GM21515 (cell line): ENCODE results near the gene ATOH8.

Experiments
- ATAC-seq: cut with Tn5 transposase; IDR thresholded peaks from one replicate; pipeline ENCODE4 v1.9.1; 2021; ENCODE audit not compliant: unreplicated experiment

The ATOH8 gene

DNA sequence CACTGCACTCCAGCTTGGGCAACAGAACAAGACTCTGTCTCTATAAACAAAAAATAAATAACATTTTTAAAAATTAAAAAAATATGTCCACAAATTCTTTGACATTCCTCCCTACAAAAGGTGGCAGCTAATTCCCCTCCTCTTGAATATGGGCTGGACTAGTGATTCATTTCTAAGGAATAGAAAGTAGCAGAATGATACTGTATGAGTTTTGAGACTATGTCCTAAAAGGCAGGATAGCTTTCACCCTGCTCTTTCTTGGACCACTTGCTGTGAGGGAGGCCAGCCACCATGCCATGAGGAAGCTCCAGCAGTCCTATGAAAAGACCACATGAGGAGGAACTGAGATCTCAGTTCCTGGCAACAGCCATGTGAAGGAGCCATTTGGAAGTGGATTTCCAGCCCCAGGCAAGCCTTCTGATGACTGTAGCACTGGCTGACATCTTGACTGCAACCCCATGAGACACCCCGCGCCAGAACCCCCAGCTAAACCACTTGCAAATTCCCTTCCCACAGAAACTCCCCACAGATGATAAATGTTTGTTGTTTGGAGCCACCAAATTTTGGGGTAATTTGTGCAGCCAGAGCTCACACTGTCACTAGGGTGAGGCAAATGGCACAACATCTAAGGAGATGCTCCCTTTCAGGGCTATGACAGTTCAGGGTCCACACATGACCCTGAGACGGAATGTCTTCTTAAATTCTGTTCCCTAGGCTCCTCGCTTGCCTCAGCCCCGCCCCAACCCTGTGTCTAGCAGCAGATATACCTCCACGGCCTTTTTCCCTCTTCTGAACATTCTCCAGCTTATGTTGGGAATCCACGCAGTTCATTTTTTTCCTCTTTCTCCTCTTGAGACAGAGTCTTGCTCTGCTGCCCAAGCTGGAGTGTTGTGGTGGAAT is 17.1 kb upstream of the ATOH8 start:
- ATAC-seq = no peak

DNA sequence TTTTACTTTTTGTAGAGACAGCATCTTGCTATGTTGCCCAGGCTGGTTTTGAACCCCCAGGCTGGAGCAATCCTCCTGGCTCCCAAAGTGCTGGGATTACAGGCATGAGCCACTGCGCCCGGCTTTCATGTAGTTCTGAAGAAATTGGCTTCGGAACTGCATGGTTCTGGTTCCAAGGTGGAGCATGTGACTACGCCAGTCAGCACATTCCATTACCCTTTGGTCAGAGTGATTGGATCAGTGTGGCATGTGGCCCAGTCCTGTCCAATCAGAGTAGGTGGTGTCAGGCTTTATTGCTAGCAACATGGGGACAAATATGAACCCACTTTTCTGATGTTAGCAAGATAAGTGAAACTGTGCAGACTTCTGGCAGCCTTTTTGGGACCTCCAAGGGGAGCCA is 16.3 kb upstream of the ATOH8 start:
- ATAC-seq = no peak

DNA sequence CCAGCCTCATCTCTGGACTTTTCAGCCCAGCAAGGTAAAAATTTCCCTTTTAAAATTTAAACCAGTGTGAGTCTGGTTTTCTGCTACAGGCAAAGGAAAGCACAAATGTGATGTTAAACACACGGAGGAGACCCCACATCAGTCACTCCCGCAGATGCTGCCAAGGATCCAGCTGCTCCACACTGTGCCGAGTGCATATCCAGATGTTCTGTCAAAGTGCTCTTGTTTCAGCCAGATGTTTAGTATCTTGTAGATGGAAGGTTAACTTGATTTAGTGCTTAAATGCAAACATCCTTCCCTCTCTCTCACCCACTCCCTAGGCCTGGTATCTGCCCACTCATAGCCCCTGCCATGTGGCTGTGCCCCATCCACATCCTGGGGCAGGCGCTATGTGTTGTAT is 15.8 kb upstream of the ATOH8 start:
- ATAC-seq = no peak

DNA sequence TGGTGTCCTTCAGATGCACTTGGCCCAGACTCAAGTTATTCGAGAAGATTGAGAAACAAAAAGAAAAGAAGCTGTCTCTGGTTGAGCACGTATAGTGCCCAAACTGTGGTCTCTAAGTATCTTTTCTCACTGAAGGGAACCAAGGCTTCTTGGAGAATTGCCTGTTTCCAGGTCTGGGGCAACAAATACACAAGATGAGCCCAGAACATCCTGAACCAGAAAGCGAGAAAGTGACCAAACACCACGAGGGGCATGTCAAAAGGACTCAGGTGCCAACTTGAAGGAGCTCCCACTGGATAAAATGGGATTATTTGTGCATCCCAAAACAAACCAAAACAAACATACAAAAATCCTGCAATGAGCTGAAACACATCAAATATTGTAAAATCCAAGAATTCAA is 13.6 kb upstream of the ATOH8 start:
- no peak for ATAC-seq

- ATAC-seq = no peak
These were observed 12.5 kb upstream of the ATOH8 start for GRCh38 chr2:85741211-85741832.

DNA sequence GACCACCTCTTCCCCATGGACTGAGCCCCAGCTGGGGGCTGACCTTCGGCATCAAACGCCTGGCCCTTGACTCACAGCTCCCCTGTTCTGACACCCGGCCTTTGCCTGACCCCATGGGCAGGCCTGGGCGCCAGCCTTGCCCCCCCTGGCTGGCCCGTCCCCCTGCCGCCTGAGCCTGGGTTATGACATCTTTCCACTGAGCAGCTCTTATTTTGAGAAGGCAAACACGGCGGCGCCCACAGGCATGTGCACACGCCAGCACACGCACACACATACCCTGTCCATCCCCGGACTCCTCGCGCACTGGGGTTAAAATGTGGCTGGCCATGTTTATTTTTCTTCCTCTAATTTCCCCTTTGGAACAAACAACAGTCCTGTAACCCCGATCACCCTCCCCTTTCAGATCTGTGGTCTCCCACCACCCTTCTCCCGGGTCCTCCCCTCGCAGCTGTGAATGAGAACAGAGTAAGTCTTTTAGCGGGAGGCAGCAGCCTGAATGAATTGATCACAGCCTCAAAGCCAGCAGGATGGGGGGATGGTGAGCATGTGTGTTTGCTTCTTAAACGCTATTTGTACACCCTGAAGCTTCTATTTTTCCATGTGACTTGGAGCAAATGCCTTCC is 11.8 kb upstream of the ATOH8 start:
- no peak for ATAC-seq

- ATAC-seq = no peak
These were observed 10.3 kb upstream of the ATOH8 start for GRCh38 chr2:85743304-85743978.

- ATAC-seq = no peak
These were observed 9.7 kb upstream of the ATOH8 start for GRCh38 chr2:85744055-85744454.

DNA sequence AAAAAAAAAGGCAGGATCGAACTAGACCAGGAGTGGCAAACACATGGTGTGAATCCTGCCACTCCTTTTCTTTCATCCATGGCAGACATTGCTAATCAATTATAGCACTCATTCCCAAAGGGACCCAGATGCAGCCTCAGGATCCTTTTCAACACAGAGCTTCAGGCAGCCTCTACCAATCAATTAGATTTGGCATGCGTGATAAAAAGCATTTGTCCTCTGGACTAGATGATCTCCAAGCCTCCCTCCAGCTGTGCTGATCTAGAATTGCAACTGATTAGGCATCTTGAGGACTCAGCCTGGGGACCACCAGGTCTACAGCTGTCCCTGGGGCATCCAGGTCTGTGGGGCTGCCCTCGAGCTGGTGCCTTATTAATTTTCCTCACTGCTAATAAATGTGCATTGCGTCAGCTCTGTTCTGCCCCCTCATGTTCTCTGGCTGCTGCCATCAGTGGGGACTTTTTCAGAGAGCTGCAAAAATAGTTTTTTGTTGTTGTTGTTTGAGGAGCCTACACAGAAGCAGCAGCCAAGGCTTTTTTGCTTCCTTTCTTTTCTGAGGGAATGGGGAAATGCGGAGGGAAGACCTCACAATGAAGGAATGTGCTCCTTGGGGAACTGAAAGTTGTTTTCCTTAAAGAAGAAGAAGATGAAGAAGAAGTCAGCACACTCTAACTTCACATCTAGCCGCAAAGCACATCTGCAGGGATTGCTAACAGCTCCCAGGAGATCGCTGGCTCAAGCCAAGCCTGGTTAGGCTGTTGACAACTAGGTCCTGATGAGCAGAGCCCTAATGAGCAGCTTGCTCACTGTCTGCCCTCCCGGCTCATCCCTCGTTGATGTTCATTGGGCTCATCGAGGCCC is 8.8 kb upstream of the ATOH8 start:
- no peak for ATAC-seq

DNA sequence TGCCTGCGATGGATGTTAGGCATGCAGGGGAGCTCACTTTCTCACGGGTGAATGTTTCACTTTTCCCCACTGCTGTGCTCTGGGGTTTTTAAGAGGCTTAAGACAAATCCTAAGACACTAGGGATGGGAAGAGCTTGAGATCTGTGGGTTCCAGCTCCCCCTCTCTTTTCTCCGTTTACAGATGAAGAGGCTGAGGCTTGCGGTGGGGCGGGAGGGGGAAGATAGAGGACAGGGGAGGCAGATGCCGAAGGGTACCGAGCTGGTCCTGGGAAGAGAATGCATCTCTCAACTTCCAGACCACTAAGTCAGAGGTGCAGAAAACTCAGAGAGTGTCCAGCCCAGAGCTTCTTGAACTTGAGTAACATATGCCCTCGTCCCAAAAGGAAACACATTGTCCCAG is 8.2 kb upstream of the ATOH8 start:
- ATAC-seq = no peak

DNA sequence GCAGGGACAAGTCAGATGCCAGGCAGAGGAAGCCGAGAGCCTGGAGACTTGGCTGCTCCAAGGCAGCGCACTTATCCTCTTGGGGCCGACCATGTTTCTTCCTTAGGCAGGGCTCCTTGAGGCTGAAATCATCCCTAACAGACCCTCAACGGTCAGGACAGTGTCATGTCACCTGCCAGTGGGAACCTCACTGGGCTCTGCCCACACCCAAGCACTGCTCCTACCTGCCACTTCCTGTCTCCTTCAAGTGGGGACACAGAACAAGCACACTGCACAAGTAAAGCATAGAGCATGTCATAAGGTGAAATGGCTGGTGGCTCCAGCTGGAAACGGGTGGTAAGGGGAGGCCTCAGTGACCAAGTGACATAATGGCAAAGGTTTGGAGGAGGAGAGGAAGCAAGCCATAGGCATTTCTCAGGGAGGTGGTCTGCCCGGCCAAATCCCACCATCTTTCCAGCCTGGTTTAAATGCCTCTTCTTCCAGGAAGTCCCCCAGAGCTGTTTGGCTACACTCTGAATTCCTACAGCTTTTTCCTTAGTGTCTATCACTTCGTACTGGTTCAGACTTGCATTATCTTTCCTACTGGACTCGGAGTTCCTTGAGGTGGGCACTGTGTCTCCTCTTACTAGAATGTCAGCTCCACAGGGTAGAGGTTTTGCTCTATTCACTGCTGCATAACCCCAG is 7.3 kb upstream of the ATOH8 start:
- no peak for ATAC-seq

DNA sequence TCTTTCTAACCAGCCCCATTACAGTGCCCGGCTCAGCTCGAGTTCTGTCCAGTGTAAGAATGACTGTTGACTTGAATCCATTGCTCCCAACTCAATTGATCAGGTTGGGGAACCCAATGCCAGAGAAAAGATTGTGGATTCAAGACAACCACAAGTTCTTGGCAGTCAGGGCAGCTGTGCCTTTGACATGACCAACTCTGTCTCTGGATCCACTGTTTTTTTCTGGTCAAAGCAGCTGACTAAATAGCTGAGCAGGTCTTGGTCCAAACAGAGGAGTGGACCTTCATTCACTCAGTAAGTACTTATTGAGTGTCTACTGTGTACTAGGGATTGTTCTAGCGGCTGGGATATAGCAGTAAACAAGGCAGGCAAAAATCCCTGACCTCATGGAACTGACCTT is 6.3 kb upstream of the ATOH8 start:
- ATAC-seq = no peak

GRCh38 chr2:85748039-85748734 is 5.6 kb upstream of the ATOH8 start:
- peak; percentile 71 for ATAC-seq

GRCh38 chr2:85748985-85749875 is 4.6 kb upstream of the ATOH8 start:
- ATAC-seq = no peak

GRCh38 chr2:85750587-85751575 is 2.9 kb upstream of the ATOH8 start:
- no peak for ATAC-seq

DNA sequence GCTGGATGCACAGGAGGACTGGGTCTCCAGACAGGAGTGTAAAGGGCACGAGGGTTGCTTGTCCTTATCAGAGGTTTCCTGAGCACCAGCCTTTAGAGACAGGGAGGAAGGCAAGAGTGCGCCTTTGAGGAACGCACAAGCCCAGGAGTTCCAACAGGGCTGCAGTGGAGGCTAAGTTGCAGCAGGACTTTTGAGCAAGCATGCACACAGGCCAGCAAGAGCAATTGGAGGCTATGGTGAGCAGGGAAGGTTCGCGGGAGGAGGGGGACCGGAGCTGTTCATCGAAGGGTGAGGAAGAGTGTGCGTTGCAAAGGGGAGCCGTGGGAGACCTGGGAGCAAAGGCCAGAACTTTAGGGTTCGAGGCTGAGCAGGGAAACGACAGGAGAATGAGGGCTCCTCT is 2.2 kb upstream of the ATOH8 start:
- no peak for ATAC-seq

GRCh38 chr2:85753035-85753524 is 711 bp upstream of the ATOH8 start:
- no peak for ATAC-seq
